Measurements from ENCODE around the gene TFB2M. TPM values are rescaled to one million over a fixed set of nuclear protein-coding genes. Genes with fewer than 3 reads are reported as not detected.

Gene TFB2M
- total RNA-seq, 1 experiment from 2014 or later = 27.7 TPM

DNA sequence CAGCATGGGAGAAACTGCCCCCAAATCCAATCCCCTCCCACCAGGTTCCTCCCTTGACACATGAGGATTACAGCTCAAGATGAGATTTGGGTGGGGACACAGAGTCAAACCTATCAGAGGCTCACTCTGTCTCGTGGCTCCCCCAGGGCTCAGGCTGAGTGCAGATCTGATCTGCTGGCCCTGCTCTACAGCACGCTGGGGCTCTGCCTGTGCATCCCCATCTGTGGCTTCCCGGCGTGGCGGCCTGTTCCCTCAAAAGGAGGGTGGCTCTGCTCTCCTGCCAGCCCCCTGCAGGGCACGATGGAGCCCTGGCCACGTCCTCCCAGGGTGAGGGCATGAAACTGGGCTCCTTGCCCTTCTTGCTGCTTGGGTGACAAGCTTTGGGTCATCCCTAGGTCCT, 39.1 kb downstream of the TFB2M start:
- no peak overlapping the region for H3K4me3 Mint-ChIP-seq
- Histone ChIP-seq H3K9ac (ENCODE audit: extremely low read depth, insufficient read length, low read length) (no peak overlapping the region), H2AFZ (ENCODE audit: low read length) (no peak overlapping the region), H3K27ac (ENCODE audit: insufficient read length, low read depth, low read length) (no peak overlapping the region), H3K9me3 (ENCODE audit: control insufficient read depth, low read depth, low read length) (peaks cover 8% of the 10 kb centered on the region), H3K27me3 (ENCODE audit: insufficient read depth, low read length) (no peaks in the 10 kb centered on the region; the same call in 1 of the 2 replicates), H3K79me2 (ENCODE audit: insufficient read depth, low read length) (no peaks in the 10 kb centered on the region), H3K79me1 (ENCODE audit: insufficient read depth, low read depth, low read length, poor library complexity, severe bottlenecking) (no peaks in the 10 kb centered on the region), H2AK5ac (ENCODE audit: insufficient read length, low read length) (no peak overlapping the region), H2BK15ac (ENCODE audit: low read depth, low read length) (no peak overlapping the region), H3K14ac (ENCODE audit: insufficient read depth, low read length) (no peak overlapping the region), H3K23ac (ENCODE audit: insufficient read length, low read depth, low read length) (no peak overlapping the region), H3K4me2 (ENCODE audit: insufficient read depth, insufficient read length, low read length) (no peak overlapping the region), H3K56ac (ENCODE audit: insufficient read length, low read depth, low read length) (no peak overlapping the region), H4K8ac (replicated peaks; ENCODE audit: insufficient read length, low read depth, low read length) (no peak overlapping the region), H3K4ac (ENCODE audit: low read depth, low read length) (no peak overlapping the region), H2BK12ac (ENCODE audit: insufficient read length, low read depth, low read length) (no peak overlapping the region), H3K18ac (ENCODE audit: insufficient read length, low read depth, low read length) (no peak overlapping the region), H4K5ac (ENCODE audit: insufficient read length, low read depth, low read length) (no peak overlapping the region), H2BK20ac (ENCODE audit: low read depth, low read length, poor library complexity, severe bottlenecking) (no peak overlapping the region), H3K4me1 (ENCODE audit: insufficient read depth, low read length) (no peaks in the 10 kb centered on the region), H2BK120ac (ENCODE audit: low read depth, low read length, poor library complexity, severe bottlenecking) (no peak overlapping the region), H3K23me2 (ENCODE audit: insufficient read length, low read depth, low read length, poor library complexity, severe bottlenecking) (no peaks in the 10 kb centered on the region), H4K20me1 (ENCODE audit: control insufficient read depth, insufficient read depth, insufficient read length) (no peaks in the 10 kb centered on the region), H2BK5ac (ENCODE audit: insufficient read length, low read length) (no peak overlapping the region), H3T11ph (ENCODE audit: low read length) (no peak overlapping the region), H4K91ac (ENCODE audit: insufficient read length, low read depth, low read length) (no peak overlapping the region)
- peaks cover 4 to 10% (median 6%) of the 10 kb centered on the region in 3 experiments; a peak in 6 of 7 replicates for H3K36me3 Mint-ChIP-seq (ENCODE audit: insufficient read depth in 1 of 3, low read depth in 3 of 3)
- H3K4me1 Mint-ChIP-seq = no peaks in the 10 kb centered on the region
- H3K27me3 Mint-ChIP-seq (ENCODE audit: low read depth) = peaks cover 11% of the 10 kb centered on the region
- DNase-seq = no peak
- TF ChIP-seq, protein P1, sequence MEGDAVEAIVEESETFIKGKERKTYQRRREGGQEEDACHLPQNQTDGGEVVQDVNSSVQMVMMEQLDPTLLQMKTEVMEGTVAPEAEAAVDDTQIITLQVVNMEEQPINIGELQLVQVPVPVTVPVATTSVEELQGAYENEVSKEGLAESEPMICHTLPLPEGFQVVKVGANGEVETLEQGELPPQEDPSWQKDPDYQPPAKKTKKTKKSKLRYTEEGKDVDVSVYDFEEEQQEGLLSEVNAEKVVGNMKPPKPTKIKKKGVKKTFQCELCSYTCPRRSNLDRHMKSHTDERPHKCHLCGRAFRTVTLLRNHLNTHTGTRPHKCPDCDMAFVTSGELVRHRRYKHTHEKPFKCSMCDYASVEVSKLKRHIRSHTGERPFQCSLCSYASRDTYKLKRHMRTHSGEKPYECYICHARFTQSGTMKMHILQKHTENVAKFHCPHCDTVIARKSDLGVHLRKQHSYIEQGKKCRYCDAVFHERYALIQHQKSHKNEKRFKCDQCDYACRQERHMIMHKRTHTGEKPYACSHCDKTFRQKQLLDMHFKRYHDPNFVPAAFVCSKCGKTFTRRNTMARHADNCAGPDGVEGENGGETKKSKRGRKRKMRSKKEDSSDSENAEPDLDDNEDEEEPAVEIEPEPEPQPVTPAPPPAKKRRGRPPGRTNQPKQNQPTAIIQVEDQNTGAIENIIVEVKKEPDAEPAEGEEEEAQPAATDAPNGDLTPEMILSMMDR (conservative IDR thresholded peaks at IDR 0.05) = no peak
- whole genome bisulfite sequencing (ENCODE audit: extremely low coverage, insufficient read length, low lambda C conversion rate) = no CpG with 5 or more reads among the region's 7 CpGs
- no peak overlapping the region for H3K27ac Mint-ChIP-seq
- peaks cover 25 to 37% of the 10 kb centered on the region in 2 experiments for H3K9me3 Mint-ChIP-seq

Data from H9 (cell line).